GM13976 (cell line): ENCODE results near the gene CYFIP1.
"Not testable (repeated sequence)": the region's sequence is repeated elsewhere in the genome, so short reads cannot be mapped to it uniquely, and the experiment has no call there.

Source experiments
- DNase-seq: peaks from one replicate; pipeline ENCODE4 v3.0.0; 2012; ENCODE audit warnings: low spot score
- in situ Hi-C: fragments of 300-500 bp; cut with MboI; formaldehyde crosslinking; loops from one replicate; pipeline ENCODE4 v1.12.0; 2022; ENCODE audit warnings: low sequenced_read_pairs, mixed read lengths, inconsistent platforms; ENCODE audit not compliant: unreplicated experiment
- TF ChIP-seq, protein P1 (sequence below): IDR thresholded peaks from 2 replicates; pipeline ENCODE4 v1.5.1; 2012; ENCODE audit warnings: borderline replicate concordance, mild to moderate bottlenecking; ENCODE audit not compliant: insufficient read depth; ENCODE audit errors: extremely low read depth, missing control alignments, control extremely low read depth

Gene CYFIP1

DNA sequence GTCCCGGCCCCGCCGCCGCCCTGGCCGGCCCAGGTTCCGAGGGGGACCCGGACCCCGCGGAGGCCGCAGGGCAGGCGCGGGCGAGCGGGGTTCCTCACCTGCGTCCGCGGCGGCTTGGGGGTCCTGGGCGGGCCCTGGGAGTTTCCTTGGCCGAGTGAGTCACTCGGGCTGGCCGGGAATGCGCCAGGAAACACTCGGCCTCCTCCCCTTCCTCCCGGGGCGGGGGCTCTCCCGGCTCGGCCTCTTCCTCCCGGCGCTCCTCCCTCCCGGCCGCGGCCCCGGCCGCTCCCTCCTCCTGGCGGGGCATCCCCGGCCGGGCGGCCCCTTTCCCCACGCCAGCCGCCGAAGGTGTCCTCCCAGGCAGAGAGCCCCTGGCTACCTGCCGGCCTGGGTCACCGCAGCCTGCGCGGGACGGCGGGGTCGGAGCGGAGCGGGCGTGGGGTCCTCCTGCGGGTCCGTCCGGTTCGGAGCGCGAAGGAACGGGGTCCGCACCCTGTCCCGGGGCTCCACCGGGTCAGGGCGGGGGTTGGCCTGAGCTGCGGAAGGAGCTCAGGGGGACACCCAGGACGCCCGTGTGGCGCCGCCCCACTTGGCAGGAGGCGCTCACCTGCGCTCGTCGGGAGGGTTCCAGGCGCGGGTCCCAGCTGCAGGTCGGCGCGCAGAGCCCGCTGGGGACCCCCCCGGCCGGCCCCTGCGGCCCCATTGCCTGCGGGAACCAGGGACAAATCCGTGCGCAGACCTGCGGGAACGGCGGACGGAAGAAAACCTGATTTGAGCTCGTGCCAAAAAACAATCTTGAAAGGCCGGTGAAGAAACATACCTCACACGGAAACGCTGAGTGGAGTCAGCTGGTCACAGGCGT, at the start of gene CYFIP1:
CYFIP1 (minus strand) TSS at position 180 of the 862 bp plus-strand sequence. CDS start 33,083 bp downstream, outside the sequence.
- peak; percentile 90 for DNase-seq
- in situ Hi-C loops, result no loop called here
- TF ChIP-seq, protein P1, sequence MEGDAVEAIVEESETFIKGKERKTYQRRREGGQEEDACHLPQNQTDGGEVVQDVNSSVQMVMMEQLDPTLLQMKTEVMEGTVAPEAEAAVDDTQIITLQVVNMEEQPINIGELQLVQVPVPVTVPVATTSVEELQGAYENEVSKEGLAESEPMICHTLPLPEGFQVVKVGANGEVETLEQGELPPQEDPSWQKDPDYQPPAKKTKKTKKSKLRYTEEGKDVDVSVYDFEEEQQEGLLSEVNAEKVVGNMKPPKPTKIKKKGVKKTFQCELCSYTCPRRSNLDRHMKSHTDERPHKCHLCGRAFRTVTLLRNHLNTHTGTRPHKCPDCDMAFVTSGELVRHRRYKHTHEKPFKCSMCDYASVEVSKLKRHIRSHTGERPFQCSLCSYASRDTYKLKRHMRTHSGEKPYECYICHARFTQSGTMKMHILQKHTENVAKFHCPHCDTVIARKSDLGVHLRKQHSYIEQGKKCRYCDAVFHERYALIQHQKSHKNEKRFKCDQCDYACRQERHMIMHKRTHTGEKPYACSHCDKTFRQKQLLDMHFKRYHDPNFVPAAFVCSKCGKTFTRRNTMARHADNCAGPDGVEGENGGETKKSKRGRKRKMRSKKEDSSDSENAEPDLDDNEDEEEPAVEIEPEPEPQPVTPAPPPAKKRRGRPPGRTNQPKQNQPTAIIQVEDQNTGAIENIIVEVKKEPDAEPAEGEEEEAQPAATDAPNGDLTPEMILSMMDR, result no peak

DNA sequence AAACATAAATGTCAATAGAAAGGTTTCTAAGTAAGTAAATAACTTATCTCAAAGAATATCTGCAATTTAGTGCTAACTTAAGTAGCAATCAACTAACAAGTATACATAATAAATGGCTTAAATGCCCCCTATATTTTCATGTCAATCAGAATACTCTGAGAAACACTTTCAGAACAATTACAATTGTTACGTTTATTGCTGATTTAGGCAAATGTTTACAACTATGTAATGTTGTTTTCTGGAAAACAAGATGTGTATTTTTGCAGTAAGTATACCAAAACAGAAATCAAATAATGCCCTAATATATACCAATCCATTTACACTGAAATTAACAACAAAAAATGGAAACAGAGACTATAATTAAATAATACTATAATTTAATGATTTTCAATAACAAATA, 46.0 kb upstream of the CYFIP1 start:
- TF ChIP-seq, protein P1, result no peak
- in situ Hi-C loops, result no loop called here
- DNase-seq, result no peak

DNA sequence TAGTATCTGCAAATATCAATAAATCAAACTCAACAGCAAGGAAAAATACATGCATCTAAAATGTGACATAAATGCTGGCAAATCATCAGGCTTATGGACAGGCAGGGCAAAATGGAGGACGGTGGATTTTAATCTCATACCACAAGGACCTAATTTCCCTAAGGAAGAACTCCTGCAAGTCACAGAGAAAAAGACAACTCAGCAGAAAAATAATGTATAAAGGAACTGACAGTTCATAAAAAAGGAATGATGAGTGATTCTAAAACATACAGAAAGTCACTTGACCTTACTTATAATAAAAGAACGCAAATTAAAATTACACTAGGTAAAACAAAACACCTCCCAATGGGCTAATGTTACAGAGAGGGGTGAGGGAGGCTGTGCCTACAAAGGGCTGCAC, 42.0 kb upstream of the CYFIP1 start:
- TF ChIP-seq, protein P1, result no peak
- in situ Hi-C loops, result no loop called here
- no peak for DNase-seq

DNA sequence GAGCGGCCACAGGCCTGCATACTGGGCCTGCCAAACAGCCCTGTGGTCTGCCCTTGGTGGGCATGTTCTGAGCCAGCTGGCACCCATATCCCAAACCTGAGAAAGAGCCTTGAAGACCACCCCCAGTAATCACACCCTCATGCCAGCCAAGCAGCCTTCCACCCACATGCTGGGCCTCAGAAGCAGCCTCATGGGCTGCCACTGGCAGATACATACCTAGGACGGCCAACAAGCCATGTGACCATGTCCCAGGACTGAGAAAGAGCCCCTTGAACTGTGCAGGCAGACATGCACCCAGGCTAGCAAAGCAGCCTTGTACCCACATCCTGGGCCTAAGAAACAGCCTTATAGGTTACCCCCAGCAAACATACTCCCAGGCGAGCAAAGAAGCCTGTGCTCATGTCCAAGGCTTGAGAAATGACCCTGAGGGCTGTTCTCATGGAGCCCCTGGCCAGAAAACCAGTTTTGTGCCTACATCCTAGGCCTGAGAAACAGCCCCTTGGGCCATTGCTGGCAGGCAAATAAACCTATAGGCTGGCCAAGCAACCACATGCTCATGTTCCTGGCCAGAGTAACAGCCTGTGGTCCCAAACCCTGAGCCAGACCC, 34.3 kb upstream of the CYFIP1 start:
- no peak for DNase-seq
- TF ChIP-seq, protein P1, result no peak
- in situ Hi-C loops, result loop anchor here (10.0 kb wide), 1 partner anchor 60 kb away; no protein-coding TSS in a partner anchor

DNA sequence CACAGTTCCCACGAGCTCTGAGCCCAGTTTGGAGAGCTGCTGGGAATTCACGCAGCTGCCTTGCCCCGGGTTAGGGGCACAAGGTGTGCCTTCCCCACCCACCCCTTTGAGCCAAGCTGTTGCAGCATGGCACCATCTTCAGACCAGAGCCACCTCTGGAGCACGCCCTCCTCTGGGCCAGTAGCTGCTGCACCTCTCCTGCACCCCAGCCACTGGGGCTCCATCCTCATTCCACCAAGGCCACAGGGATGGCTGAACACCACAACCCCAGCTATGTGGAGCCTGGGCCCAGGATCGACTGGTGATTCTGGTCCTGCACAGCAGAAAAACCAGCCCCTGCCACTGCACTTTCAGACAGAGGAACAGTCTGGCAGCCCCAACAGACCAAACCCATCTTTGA, 33.5 kb upstream of the CYFIP1 start:
- TF ChIP-seq, protein P1, result no peak
- in situ Hi-C loops, result loop anchor here (10.0 kb wide), 1 partner anchor 61 kb away; no protein-coding TSS in a partner anchor
- no peak for DNase-seq

DNA sequence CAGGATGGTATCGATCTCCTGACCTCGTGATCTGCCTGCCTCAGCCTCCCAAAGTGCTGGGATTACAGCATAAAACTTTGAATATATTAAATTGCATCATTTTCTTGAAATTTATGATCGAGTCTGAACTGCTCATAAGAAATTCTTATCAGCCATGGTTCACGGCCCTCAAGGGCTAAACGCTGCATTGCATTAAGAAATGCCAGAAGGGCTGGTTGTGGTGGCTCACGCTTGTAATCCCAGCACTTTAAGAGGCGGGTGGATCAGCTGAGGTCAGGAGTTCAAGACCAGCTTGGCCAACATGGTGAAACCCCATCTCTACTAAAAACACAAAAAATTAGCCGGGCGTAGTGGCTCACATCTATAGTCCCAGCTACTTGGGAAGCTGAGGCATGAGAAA, 32.4 kb upstream of the CYFIP1 start:
- in situ Hi-C loops, result loop anchor here (10.0 kb wide), 1 partner anchor 62 kb away; no protein-coding TSS in a partner anchor
- not testable (repeated sequence) for DNase-seq

DNA sequence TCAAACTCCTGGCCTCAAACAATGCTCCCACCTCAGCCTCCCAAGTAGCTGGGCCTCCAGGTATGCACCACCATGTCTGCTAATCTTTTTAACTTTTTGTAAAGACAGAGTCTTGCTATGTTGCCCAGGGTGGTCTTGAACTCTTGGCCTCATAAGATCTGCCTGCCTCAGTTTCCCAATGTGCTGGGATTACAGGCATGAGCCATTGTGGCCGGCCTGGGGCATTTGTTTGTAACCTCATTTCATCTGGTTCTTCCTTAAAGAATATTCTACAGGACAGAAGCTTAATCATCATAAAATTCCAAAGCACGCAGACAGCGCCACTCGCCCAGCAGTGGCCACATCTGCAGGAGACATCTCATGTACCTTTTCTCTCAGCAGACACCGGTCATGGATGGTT, 23.6 kb upstream of the CYFIP1 start:
- in situ Hi-C loops, result no loop called here
- TF ChIP-seq, protein P1, result no peak
- no peak for DNase-seq
